Epithelial cell of esophagus (primary cell): ENCODE measurements around the gene FLCN.

Source experiments
- DNase-seq: peaks from one replicate; pipeline ENCODE4 v3.0.0; 2010; ENCODE audit warnings: low read depth
- H3K4me3 ChIP-seq: 2 replicates; pipeline ENCODE4 v1.5.1; 2011; ENCODE audit warnings: mild to moderate bottlenecking, low read length, control low read depth
- CTCF ChIP-seq: IDR thresholded peaks from 2 replicates; pipeline ENCODE4 v1.5.1; 2011; ENCODE audit warnings: low read depth, mild to moderate bottlenecking, low read length, control low read depth, inconsistent platforms; ENCODE audit not compliant: insufficient read depth; ENCODE audit errors: missing control alignments

Gene FLCN

GRCh38 chr17:17252149-17252661, 15.2 kb upstream of the FLCN start:
- no peak overlapping the region for H3K4me3 ChIP-seq
- DNase-seq = no peak
- TF ChIP-seq CTCF = no peak

- DNase-seq = no peak
- no peak overlapping the region for H3K4me3 ChIP-seq
- TF ChIP-seq CTCF = no peak
Observed at GRCh38 chr17:17246879-17247278, 9.9 kb upstream of the FLCN start.

- no peak for DNase-seq
- H3K4me3 ChIP-seq = no peak overlapping the region
- no peak for TF ChIP-seq CTCF
Observed at GRCh38 chr17:17243163-17243562, 6.2 kb upstream of the FLCN start.

- no peak for DNase-seq
- no peak overlapping the region for H3K4me3 ChIP-seq
- no peak for TF ChIP-seq CTCF
Observed at GRCh38 chr17:17242246-17242645, 5.3 kb upstream of the FLCN start.

- no peak for TF ChIP-seq CTCF
- no peak overlapping the region for H3K4me3 ChIP-seq
- DNase-seq = no peak
Observed at GRCh38 chr17:17241656-17242055, 4.7 kb upstream of the FLCN start.

- no peak for DNase-seq
- no peak overlapping the region for H3K4me3 ChIP-seq
- no peak for TF ChIP-seq CTCF
Observed at GRCh38 chr17:17239832-17240231, 2.9 kb upstream of the FLCN start.

GRCh38 chr17:17236295-17237025, 508 bp downstream of the FLCN start:
- peak overlapping the region; percentile 85 for H3K4me3 ChIP-seq
- DNase-seq = peak; percentile 42
- no peak for TF ChIP-seq CTCF
